Melanocyte of skin (primary cell): ENCODE data around the gene LRRN4. TPM values are rescaled to one million over a fixed set of nuclear protein-coding genes. Genes with fewer than 3 reads are reported as not detected.

Source experiments
- small RNA-seq, 2 donors: library from RNA; depleted of rRNA; stranded (forward); fragments of <200 nt; gene quantifications; one replicate each; pipeline ENCODE3, GENCODE V24; 2012
- total RNA-seq, 2 donors: library from RNA; depleted of rRNA; stranded (reverse); fragments of >200 nt; gene quantifications; 2 replicates each; pipeline ENCODE4 v1.2.3, GENCODE V29; 2012

Gene LRRN4
- total RNA-seq, result not detected

DNA sequence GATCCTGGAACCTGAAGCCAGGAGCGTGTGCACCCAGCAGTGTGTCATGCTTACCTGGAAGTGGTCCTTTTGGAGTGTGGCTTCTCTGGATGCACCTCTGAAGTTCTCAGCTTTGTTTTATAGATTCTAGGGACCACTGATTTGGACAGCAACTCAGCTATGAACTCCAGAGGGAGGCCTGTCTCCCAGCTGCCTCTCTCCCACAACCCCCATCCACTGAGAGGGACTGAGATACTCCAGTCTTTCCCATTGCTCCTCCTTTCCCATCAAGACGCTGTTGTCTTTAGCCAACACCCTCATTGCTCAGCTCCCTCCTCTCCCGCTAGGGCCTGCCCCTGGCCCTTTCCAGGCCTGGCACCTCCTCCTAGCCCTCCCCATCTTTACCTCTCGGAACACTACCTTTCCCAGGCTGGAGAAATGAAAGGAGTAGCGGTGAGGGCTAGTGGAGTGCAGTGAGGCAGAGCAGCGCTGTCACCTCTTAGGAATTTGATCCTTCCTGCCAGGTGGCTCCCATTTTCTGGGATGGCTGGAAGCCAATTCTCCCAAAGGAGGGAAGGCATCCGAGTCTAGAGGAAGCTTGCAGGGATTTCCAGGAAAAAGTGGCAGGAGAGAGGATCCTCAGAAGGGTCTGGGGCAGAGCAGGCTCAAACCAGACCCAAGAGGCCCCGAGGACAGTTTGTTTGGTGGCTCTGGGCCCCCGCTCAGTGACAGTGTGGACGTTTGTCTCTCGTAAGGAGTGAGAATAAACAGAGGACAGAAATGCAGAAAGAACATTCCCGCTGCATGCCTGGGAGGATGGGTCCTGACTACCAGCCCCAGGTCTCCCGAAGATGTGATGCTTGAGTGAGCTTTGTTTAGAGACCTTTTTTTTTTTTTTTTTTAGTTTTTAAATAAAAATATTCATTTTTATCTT, at the start of gene LRRN4:
LRRN4 (minus strand) TSS at position 285 of the 913 bp plus-strand sequence. CDS start 1,261 bp downstream, outside the sequence.

Small RNA genes within 50 kb of the gene (small RNA-seq; reads per million reads assigned to genes)
- 0 to 0.76 reads per million in 2 donors for gene RN7SL498P

Other genes starting within 250 kb of the LRRN4 start
- gene CHGB, start 142.6 kb downstream of the LRRN4 start, total RNA-seq, result under 1 TPM in 1 of 2 donors, not detected in 1; 0.34 TPM
- 10 to 100 TPM in 1 of 2 donors, 1 to 10 TPM in 1; 4.5 to 12.3 TPM for gene TRMT6, start 103.5 kb downstream of the LRRN4 start, total RNA-seq
- 10 to 100 TPM in 1 of 2 donors, 1 to 10 TPM in 1; 8.9 to 21.0 TPM for gene MCM8, start 103.4 kb downstream of the LRRN4 start, total RNA-seq
- gene CRLS1, start 47.9 kb downstream of the LRRN4 start, total RNA-seq, result 10 to 100 TPM; 21.7 to 33.0 TPM
- gene FERMT1, start 69.0 kb upstream of the LRRN4 start, total RNA-seq, result under 1 TPM in 1 of 2 donors, not detected in 1; under 0.01 TPM